Keratinocyte (primary cell): ENCODE results near the gene GAB2.

ENCODE experiments used
- EZH2 ChIP-seq: IDR thresholded peaks from one replicate; pipeline ENCODE4 v1.6.1; 2012; ENCODE audit warnings: inconsistent platforms, mild to moderate bottlenecking, low read length, moderate library complexity
- TF ChIP-seq, protein P1 (sequence below), 3 experiments: IDR thresholded peaks in 1 of 3; conservative IDR thresholded peaks in 1 of 3; optimal IDR thresholded peaks in 1 of 3; 2 replicates in 2 of 3; 3 replicates in 1 of 3; pipeline versions ENCODE3 to v1.5.1; 2011; ENCODE audit warnings: low read length in 3 of 3, mild to moderate bottlenecking in 3 of 3, moderate library complexity in 2 of 3, control low read depth in 1 of 3, inconsistent platforms in 1 of 3; ENCODE audit not compliant: insufficient read depth in 2 of 3; ENCODE audit errors: extremely low read depth in 1 of 3

DNA sequence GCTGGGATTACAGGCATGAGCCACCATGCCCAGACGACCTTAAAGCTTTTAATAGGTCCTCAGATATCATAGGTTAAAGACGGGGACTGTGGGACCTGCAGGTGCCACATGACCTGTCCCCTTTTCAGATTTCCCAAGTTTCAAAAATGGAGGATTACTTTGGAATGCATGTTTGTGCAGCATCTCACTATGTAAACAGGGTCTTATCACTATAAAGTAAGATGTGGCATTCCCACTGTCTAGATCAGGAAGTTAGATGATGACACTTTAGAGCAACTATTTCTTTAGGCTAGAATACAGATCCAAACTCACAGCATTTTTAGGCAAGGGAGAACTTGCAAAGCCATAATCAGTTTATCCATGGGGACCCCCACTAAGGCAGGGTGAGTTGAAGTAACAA lies 136.1 kb downstream of the GAB2 start:
- TF ChIP-seq, protein P1, sequence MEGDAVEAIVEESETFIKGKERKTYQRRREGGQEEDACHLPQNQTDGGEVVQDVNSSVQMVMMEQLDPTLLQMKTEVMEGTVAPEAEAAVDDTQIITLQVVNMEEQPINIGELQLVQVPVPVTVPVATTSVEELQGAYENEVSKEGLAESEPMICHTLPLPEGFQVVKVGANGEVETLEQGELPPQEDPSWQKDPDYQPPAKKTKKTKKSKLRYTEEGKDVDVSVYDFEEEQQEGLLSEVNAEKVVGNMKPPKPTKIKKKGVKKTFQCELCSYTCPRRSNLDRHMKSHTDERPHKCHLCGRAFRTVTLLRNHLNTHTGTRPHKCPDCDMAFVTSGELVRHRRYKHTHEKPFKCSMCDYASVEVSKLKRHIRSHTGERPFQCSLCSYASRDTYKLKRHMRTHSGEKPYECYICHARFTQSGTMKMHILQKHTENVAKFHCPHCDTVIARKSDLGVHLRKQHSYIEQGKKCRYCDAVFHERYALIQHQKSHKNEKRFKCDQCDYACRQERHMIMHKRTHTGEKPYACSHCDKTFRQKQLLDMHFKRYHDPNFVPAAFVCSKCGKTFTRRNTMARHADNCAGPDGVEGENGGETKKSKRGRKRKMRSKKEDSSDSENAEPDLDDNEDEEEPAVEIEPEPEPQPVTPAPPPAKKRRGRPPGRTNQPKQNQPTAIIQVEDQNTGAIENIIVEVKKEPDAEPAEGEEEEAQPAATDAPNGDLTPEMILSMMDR (optimal IDR thresholded peaks at IDR 0.05 in 1 of 3, IDR thresholded peaks at IDR 0.05 in 1 of 3, conservative IDR thresholded peaks at IDR 0.05 in 1 of 3; ENCODE audit: extremely low read depth in 1 of 3, insufficient read depth in 2 of 3, low read length in 3 of 3): no peak
- no peak for TF ChIP-seq EZH2
